Fibroblast of the aortic adventitia (primary cell): ENCODE results near the gene FHIT. TPM values are rescaled to one million over a fixed set of nuclear protein-coding genes. Genes with fewer than 3 reads are reported as not detected.
"Not testable (repeated sequence)": the region's sequence is repeated elsewhere in the genome, so short reads cannot be mapped to it uniquely, and the experiment has no call there.

ENCODE experiments used
- DNase-seq: peaks from one replicate; pipeline ENCODE4 v3.0.0-alpha.2; 2010; ENCODE audit warnings: low read depth
- H3K4me3 ChIP-seq: 2 replicates; pipeline ENCODE4 v1.5.1; 2011; ENCODE audit warnings: low read depth, mild to moderate bottlenecking, control low read depth, low read length, moderate library complexity
- total RNA-seq: library from RNA; depleted of rRNA; stranded (reverse); fragments of >200 nt; gene quantifications from 2 replicates; pipeline ENCODE4 v1.2.3, GENCODE V29; 2012; ENCODE audit warnings: low replicate concordance
- TF ChIP-seq, protein P1 (sequence below): IDR thresholded peaks from 2 replicates; pipeline ENCODE4 v1.5.1; 2011; ENCODE audit warnings: mild to moderate bottlenecking, low read length, control low read depth, inconsistent platforms; ENCODE audit not compliant: insufficient read depth

Gene FHIT
- total RNA-seq, 1 donor, result 1.5 TPM

DNA sequence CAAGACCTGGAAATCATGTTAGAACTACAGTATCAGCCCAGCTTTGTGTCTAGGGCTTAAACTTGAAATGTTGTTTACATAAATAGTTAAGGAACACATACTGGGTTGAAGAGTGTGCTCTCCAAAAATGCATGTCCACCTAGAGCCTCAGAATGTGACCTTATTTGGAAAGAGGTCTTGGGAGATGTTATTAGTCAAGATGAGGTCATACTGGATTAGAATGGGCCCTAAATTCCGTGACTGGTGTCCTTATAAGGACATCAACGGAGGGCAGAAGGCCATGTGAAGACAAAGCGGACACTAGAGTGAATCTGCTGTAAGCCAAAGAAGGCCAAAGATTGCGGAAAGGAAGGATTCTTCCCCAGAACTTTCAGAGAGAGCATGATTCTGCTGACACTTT, 1442.2 kb downstream of the FHIT start:
- TF ChIP-seq, protein P1, sequence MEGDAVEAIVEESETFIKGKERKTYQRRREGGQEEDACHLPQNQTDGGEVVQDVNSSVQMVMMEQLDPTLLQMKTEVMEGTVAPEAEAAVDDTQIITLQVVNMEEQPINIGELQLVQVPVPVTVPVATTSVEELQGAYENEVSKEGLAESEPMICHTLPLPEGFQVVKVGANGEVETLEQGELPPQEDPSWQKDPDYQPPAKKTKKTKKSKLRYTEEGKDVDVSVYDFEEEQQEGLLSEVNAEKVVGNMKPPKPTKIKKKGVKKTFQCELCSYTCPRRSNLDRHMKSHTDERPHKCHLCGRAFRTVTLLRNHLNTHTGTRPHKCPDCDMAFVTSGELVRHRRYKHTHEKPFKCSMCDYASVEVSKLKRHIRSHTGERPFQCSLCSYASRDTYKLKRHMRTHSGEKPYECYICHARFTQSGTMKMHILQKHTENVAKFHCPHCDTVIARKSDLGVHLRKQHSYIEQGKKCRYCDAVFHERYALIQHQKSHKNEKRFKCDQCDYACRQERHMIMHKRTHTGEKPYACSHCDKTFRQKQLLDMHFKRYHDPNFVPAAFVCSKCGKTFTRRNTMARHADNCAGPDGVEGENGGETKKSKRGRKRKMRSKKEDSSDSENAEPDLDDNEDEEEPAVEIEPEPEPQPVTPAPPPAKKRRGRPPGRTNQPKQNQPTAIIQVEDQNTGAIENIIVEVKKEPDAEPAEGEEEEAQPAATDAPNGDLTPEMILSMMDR, result no peak
- DNase-seq, result peak; percentile 24
- H3K4me3 ChIP-seq, result no peak overlapping the region

- TF ChIP-seq, protein P1, result no peak
- DNase-seq, result no peak
- no peak overlapping the region for H3K4me3 ChIP-seq
These were observed 1442.8 kb downstream of the FHIT start for GRCh38 chr3:59808446-59808845.

GRCh38 chr3:59803268-59803667, 1448.0 kb downstream of the FHIT start:
- TF ChIP-seq, protein P1, result no peak
- no peak overlapping the region for H3K4me3 ChIP-seq
- DNase-seq, result no peak

GRCh38 chr3:59802453-59802852, 1448.8 kb downstream of the FHIT start:
- not testable (repeated sequence) for DNase-seq, H3K4me3 ChIP-seq

- TF ChIP-seq, protein P1, result no peak
- no peak overlapping the region for H3K4me3 ChIP-seq
- no peak for DNase-seq
These were observed 1449.2 kb downstream of the FHIT start for GRCh38 chr3:59802045-59802444.

DNA sequence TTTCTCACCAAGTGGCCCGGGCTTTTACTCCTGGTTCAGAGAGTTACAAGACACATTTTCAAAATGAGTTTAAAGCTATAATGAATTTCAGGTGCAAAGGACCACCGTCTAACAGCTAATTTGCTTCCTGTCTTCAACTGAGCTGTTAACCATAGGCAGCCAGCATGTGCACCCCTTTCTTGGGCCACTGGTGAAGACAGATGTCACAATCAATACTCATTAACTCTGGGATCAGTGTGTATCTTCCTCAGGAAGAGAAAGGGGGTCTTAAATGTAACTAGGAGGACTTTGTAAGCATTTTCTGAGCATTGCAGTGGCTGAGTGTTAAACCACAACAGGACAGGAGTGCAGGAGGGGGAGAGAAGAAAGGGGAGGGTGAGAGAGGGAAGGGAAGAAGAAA, 1450.8 kb downstream of the FHIT start:
- no peak for DNase-seq
- H3K4me3 ChIP-seq, result no peak overlapping the region
- TF ChIP-seq, protein P1, result no peak

GRCh38 chr3:59798372-59799086, 1452.7 kb downstream of the FHIT start:
- H3K4me3 ChIP-seq, result no peak overlapping the region
- TF ChIP-seq, protein P1, result no peak
- DNase-seq, result no peak
